ENCODE results near the gene CDCA7. TPM values are rescaled to one million over a fixed set of nuclear protein-coding genes. Genes with fewer than 3 reads are reported as not detected.

Gene CDCA7
- total RNA-seq, 1 experiment from 2014 or later: 50.3 TPM

GRCh38 chr2:173353556-173353955 is 1.1 kb upstream of the CDCA7 start:
- Mint-ChIP-seq H3K9me3 (peaks cover 8 to 10% of the 10 kb centered on the region in 2 experiments; a peak in 3 of 5 replicates), H3K27me3 (ENCODE audit: low read depth) (peaks cover 4% of the 10 kb centered on the region), H3K4me1 (peaks cover 38 to 40% of the 10 kb centered on the region in 2 experiments), H3K36me3 (ENCODE audit: insufficient read depth in 1 of 3, low read depth in 3 of 3) (peaks cover 7 to 16% (median 16%) of the 10 kb centered on the region in 3 experiments), H3K27ac (no peak overlapping the region; a peak in 1 of 7 replicates), H3K4me3 (peak overlapping the region; percentile 79 to 95)
- no peak overlapping the region for H3K56ac ChIP-seq (ENCODE audit: insufficient read length, low read depth, low read length)
- no peak overlapping the region for H2BK15ac ChIP-seq (ENCODE audit: low read depth, low read length)
- no peak overlapping the region for H3T11ph ChIP-seq (ENCODE audit: low read length)
- peaks cover 23% of the 10 kb centered on the region for H3K79me2 ChIP-seq (ENCODE audit: insufficient read depth, low read length)
- H3K23ac ChIP-seq (ENCODE audit: insufficient read length, low read depth, low read length): no peak overlapping the region
- H2BK5ac ChIP-seq (ENCODE audit: insufficient read length, low read length): no peak overlapping the region
- H4K5ac ChIP-seq (ENCODE audit: insufficient read length, low read depth, low read length): no peak overlapping the region
- H3K4ac ChIP-seq (ENCODE audit: low read depth, low read length): no peak overlapping the region
- no peak overlapping the region for H3K14ac ChIP-seq (ENCODE audit: insufficient read depth, low read length)
- H3K4me2 ChIP-seq (ENCODE audit: insufficient read depth, insufficient read length, low read length): peak overlapping the region; percentile 99
- H4K8ac ChIP-seq (replicated peaks; ENCODE audit: insufficient read length, low read depth, low read length): no peak overlapping the region
- H3K9me3 ChIP-seq (ENCODE audit: control insufficient read depth, low read depth, low read length): no peaks in the 10 kb centered on the region
- peak overlapping the region; percentile 94 for H3K9ac ChIP-seq (ENCODE audit: extremely low read depth, insufficient read length, low read length)
- H4K91ac ChIP-seq (ENCODE audit: insufficient read length, low read depth, low read length): no peak overlapping the region
- no peak overlapping the region for H2BK120ac ChIP-seq (ENCODE audit: low read depth, low read length, poor library complexity, severe bottlenecking)
- no peak for TF ChIP-seq CTCF (conservative IDR thresholded peaks at IDR 0.05)
- no peaks in the 10 kb centered on the region for H4K20me1 ChIP-seq (ENCODE audit: control insufficient read depth, insufficient read depth, insufficient read length)
- no peak overlapping the region for H2AK5ac ChIP-seq (ENCODE audit: insufficient read length, low read length)
- no peak overlapping the region for H2BK20ac ChIP-seq (ENCODE audit: low read depth, low read length, poor library complexity, severe bottlenecking)
- H3K4me1 ChIP-seq (ENCODE audit: insufficient read depth, low read length): peaks cover 2% of the 10 kb centered on the region; the same call in 1 of the 2 replicates
- H2BK12ac ChIP-seq (ENCODE audit: insufficient read length, low read depth, low read length): no peak overlapping the region
- H3K27me3 ChIP-seq (ENCODE audit: insufficient read depth, low read length): no peaks in the 10 kb centered on the region
- no peak overlapping the region for H3K18ac ChIP-seq (ENCODE audit: insufficient read length, low read depth, low read length)
- no peak overlapping the region for H3K27ac ChIP-seq (ENCODE audit: insufficient read length, low read depth, low read length)
- H2AFZ ChIP-seq (ENCODE audit: low read length): no peak overlapping the region
- DNase-seq: no peak
- no CpG with 5 or more reads among the region's 5 CpGs for WGBS (ENCODE audit: extremely low coverage, insufficient read length, low lambda C conversion rate)
- H3K79me1 ChIP-seq (ENCODE audit: insufficient read depth, low read depth, low read length, poor library complexity, severe bottlenecking): peaks cover 3% of the 10 kb centered on the region
- peaks cover 17% of the 10 kb centered on the region for H3K23me2 ChIP-seq (ENCODE audit: insufficient read length, low read depth, low read length, poor library complexity, severe bottlenecking)

All from H9 (cell line).